Tibial nerve (tissue), 4 donors: ENCODE results near the gene MUC13. TPM values are rescaled to one million over a fixed set of nuclear protein-coding genes. Genes with fewer than 3 reads are reported as not detected.

Source experiments
- DNase-seq, 2 donors: peaks; one replicate each; pipeline ENCODE4 v3.0.0-alpha.2; 2019; ENCODE audit warnings: low spot score in 2 of 2
- H3K27ac ChIP-seq, 4 donors: fragments of 200-600 bp; sonication (generic) in 3 of 4; one replicate each; pipeline ENCODE4 v1.5.1; 2017 to 2019; ENCODE audit warnings: mild to moderate bottlenecking in 1 of 4
- H3K27me3 ChIP-seq, 2 donors: fragments of 200-600 bp; sonication (generic) in 1 of 2; one replicate each; pipeline versions ENCODE4 v1.5.1 to v1.6.0; 2017 to 2019
- H3K36me3 ChIP-seq, 3 donors: fragments of 200-600 bp; sonication (generic); one replicate each; pipeline ENCODE4 v1.5.1; 2018 to 2019
- H3K4me1 ChIP-seq, 4 donors: fragments of 200-600 bp; sonication (generic) in 3 of 4; one replicate each; pipeline ENCODE4 v1.5.1; 2017 to 2019
- H3K4me3 ChIP-seq, 4 donors: fragments of 200-600 bp; sonication (generic) in 3 of 4; one replicate each; pipeline ENCODE4 v1.5.1; 2017 to 2019; ENCODE audit warnings: mild to moderate bottlenecking in 1 of 4, moderate library complexity in 1 of 4
- H3K9me3 ChIP-seq, 4 donors: fragments of 200-600 bp; sonication (generic) in 3 of 4; one replicate each; pipeline ENCODE4 v1.5.1; 2017 to 2019
- CTCF ChIP-seq, 5 experiments: fragments of 200-600 bp in 3 of 5; fragments of 450-650 bp in 2 of 5; sonication (generic) in 3 of 5; IDR thresholded peaks; one replicate each; pipeline ENCODE4 v1.5.1; 2016 to 2019; ENCODE audit warnings: antibody characterized with exemption in 5 of 5, mild to moderate bottlenecking in 3 of 5, moderate library complexity in 2 of 5
- EP300 ChIP-seq, 2 donors: sonication (generic); formaldehyde crosslinking; IDR thresholded peaks; one replicate each; pipeline ENCODE4 v1.6.1; 2017; ENCODE audit warnings: antibody characterized with exemption in 2 of 2, mild to moderate bottlenecking in 1 of 2
- POLR2A ChIP-seq, 2 donors: fragments of 450-650 bp; IDR thresholded peaks; one replicate each; pipeline ENCODE4 v1.6.1; 2017; ENCODE audit warnings: antibody characterized with exemption in 2 of 2, mild to moderate bottlenecking in 2 of 2, moderate library complexity in 2 of 2
- WGBS, 2 donors: methylation state at CpG; one replicate each; pipeline ENCODE4 v1.1.5; 2018; 5-methylcytosine and 5-hydroxymethylcytosine counted together
- total RNA-seq, 4 donors: library from RNA; depleted of rRNA; stranded (reverse); fragments of >200 nt; gene quantifications; one replicate each; pipeline ENCODE4 v1.1.0, GENCODE V29; 2016

The MUC13 gene
- total RNA-seq, 4 donors from 2014 or later: not detected

GRCh38 chr3:124966521-124967445 lies 32.2 kb upstream of the MUC13 start:
- Histone ChIP-seq H3K27me3 (no peaks in the 10 kb centered on the region), H3K27ac (no peak overlapping the region), H3K4me1 (peaks cover 0 to 9% (median 0%) of the 10 kb centered on the region in 4 donors), H3K36me3 (peaks cover 0 to 41% (median 0%) of the 10 kb centered on the region in 3 donors), H3K9me3 (peaks cover 0 to 7% (median 0%) of the 10 kb centered on the region in 4 donors), H3K4me3 (no peak overlapping the region)
- no peak for DNase-seq
- WGBS, 2 donors: 63 to 76% methylated on average over 7 of the region's 7 CpGs
- TF ChIP-seq CTCF (IDR thresholded peaks at IDR 0.05) (no peak), EP300 (IDR thresholded peaks at IDR 0.05) (peak in 1 of 2 donors; percentile 36)

GRCh38 chr3:124965413-124965812 lies 30.9 kb upstream of the MUC13 start:
- peaks cover 0 to 7% (median 0%) of the 10 kb centered on the region in 4 donors for H3K9me3 ChIP-seq
- peaks cover 0 to 27% (median 0%) of the 10 kb centered on the region in 3 donors for H3K36me3 ChIP-seq
- no peak overlapping the region for H3K27ac ChIP-seq
- TF ChIP-seq POLR2A (IDR thresholded peaks at IDR 0.05): no peak
- no peak for TF ChIP-seq CTCF (IDR thresholded peaks at IDR 0.05)
- TF ChIP-seq EP300 (IDR thresholded peaks at IDR 0.05): no peak
- H3K27me3 ChIP-seq: no peaks in the 10 kb centered on the region
- WGBS, 2 donors: 74 to 84% methylated on average over 1 of the region's 1 CpG
- no peak overlapping the region for H3K4me3 ChIP-seq
- H3K4me1 ChIP-seq: peaks cover 0 to 9% (median 0%) of the 10 kb centered on the region in 4 donors
- no peak for DNase-seq

GRCh38 chr3:124964387-124964786 lies 29.8 kb upstream of the MUC13 start:
- H3K4me3 ChIP-seq: no peak overlapping the region
- WGBS, 2 donors: 72% methylated on average over 4 of the region's 4 CpGs
- TF ChIP-seq CTCF (IDR thresholded peaks at IDR 0.05) (no peak), POLR2A (IDR thresholded peaks at IDR 0.05) (no peak), EP300 (IDR thresholded peaks at IDR 0.05) (no peak)
- H3K9me3 ChIP-seq: peaks cover 0 to 7% (median 0%) of the 10 kb centered on the region in 4 donors
- no peaks in the 10 kb centered on the region for H3K27me3 ChIP-seq
- no peak for DNase-seq
- peaks cover 0 to 9% (median 0%) of the 10 kb centered on the region in 4 donors for H3K4me1 ChIP-seq
- H3K27ac ChIP-seq: no peak overlapping the region
- H3K36me3 ChIP-seq: peaks cover 0 to 17% (median 0%) of the 10 kb centered on the region in 3 donors

GRCh38 chr3:124963755-124964154 lies 29.2 kb upstream of the MUC13 start:
- no peak for TF ChIP-seq CTCF (IDR thresholded peaks at IDR 0.05)
- no peak for TF ChIP-seq EP300 (IDR thresholded peaks at IDR 0.05)
- no peak for TF ChIP-seq POLR2A (IDR thresholded peaks at IDR 0.05)
- WGBS, 2 donors: 60 to 84% methylated on average over 3 of the region's 3 CpGs
- Histone ChIP-seq H3K9me3 (peaks cover 0 to 7% (median 0%) of the 10 kb centered on the region in 4 donors), H3K27ac (no peak overlapping the region), H3K27me3 (no peaks in the 10 kb centered on the region), H3K4me3 (no peak overlapping the region), H3K36me3 (peaks cover 0 to 10% (median 0%) of the 10 kb centered on the region in 3 donors), H3K4me1 (peaks cover 0 to 9% (median 0%) of the 10 kb centered on the region in 4 donors)
- DNase-seq: no peak

- H3K4me3 ChIP-seq: no peak overlapping the region
- no peak overlapping the region for H3K27ac ChIP-seq
- no peaks in the 10 kb centered on the region for H3K27me3 ChIP-seq
- no peak for DNase-seq
- no peak for TF ChIP-seq POLR2A (IDR thresholded peaks at IDR 0.05)
- no peak for TF ChIP-seq EP300 (IDR thresholded peaks at IDR 0.05)
- no peaks in the 10 kb centered on the region for H3K36me3 ChIP-seq
- WGBS, 2 donors: 90 to 93% methylated on average over 2 of the region's 2 CpGs
- peaks cover 0 to 7% (median 0%) of the 10 kb centered on the region in 4 donors for H3K9me3 ChIP-seq
- H3K4me1 ChIP-seq: peaks cover 0 to 6% (median 0%) of the 10 kb centered on the region in 4 donors
Measured at GRCh38 chr3:124962403-124962940, 27.9 kb upstream of the MUC13 start.
